Endothelial cell (in vitro differentiated cells): ENCODE data around the gene CTDNEP1. TPM values are rescaled to one million over a fixed set of nuclear protein-coding genes. Genes with fewer than 3 reads are reported as not detected.
A peak's percentile ranks its signal among the peaks of the same experiment; 100 is the strongest.

Source experiments
- DNase-seq: peaks from one replicate; pipeline ENCODE4 v3.0.0; 2021; ENCODE audit warnings: low spot score
- H3K27ac Mint-ChIP-seq: one replicate; pipeline ENCODE4 v1.8.0; 2021; ENCODE audit warnings: mixed read lengths, inconsistent platforms; ENCODE audit not compliant: unreplicated experiment
- H3K27me3 Mint-ChIP-seq: one replicate; pipeline ENCODE4 v1.8.0; 2021; ENCODE audit warnings: mild to moderate bottlenecking, moderate library complexity, mixed read lengths, inconsistent platforms; ENCODE audit not compliant: unreplicated experiment
- H3K36me3 Mint-ChIP-seq: one replicate; pipeline ENCODE4 v1.8.0; 2021; ENCODE audit warnings: mild to moderate bottlenecking, low read depth, mixed read lengths, inconsistent platforms; ENCODE audit not compliant: unreplicated experiment
- H3K4me1 Mint-ChIP-seq: one replicate; pipeline ENCODE4 v1.8.0; 2021; ENCODE audit warnings: mild to moderate bottlenecking, mixed read lengths, inconsistent platforms; ENCODE audit not compliant: unreplicated experiment
- H3K4me3 Mint-ChIP-seq: one replicate; pipeline ENCODE4 v1.8.0; 2021; ENCODE audit warnings: mild to moderate bottlenecking, mixed read lengths, inconsistent platforms; ENCODE audit not compliant: unreplicated experiment
- H3K9me3 Mint-ChIP-seq: one replicate; pipeline ENCODE4 v1.8.0; 2021; ENCODE audit warnings: mixed read lengths, inconsistent platforms; ENCODE audit not compliant: unreplicated experiment
- CTCF ChIP-seq: fragments of 200-600 bp; sonication (generic); IDR thresholded peaks from one replicate; pipeline ENCODE4 v1.5.0; 2021; ENCODE audit warnings: antibody characterized with exemption; ENCODE audit not compliant: unreplicated experiment
- microRNA-seq: library from miRNA; unstranded; fragments of <30 nt; microRNA quantifications from one replicate; pipeline ENCODE4, GENCODE V29; 2020; ENCODE audit not compliant: unreplicated experiment
- total RNA-seq: library from RNA; stranded (reverse); fragmentation: NEBNext Ultra II Directional; extraction: Animal tissue kit (Norgen Biotek cat#: 25700); gene quantifications from one replicate; pipeline ENCODE4 v1.2.1, GENCODE V29; 2021; ENCODE audit not compliant: unreplicated experiment

Gene CTDNEP1
- total RNA-seq, 1 donor from 2014 or later, result 148 TPM

GRCh38 chr17:7195971-7196370 lies 55.6 kb downstream of the CTDNEP1 start:
- DNase-seq, result no peak
- no peak for TF ChIP-seq CTCF
- Mint-ChIP-seq H3K27me3 (peaks cover 14% of the 10 kb centered on the region), H3K36me3 (peaks cover 37% of the 10 kb centered on the region), H3K4me1 (peaks cover 3% of the 10 kb centered on the region), H3K9me3 (no peaks in the 10 kb centered on the region), H3K27ac (no peak overlapping the region), H3K4me3 (peak overlapping the region; percentile 67)

Small RNA genes lying within 50 kb of the gene (microRNA-seq; reads per million reads assigned to microRNA genes)
- 1,956 reads per million, percentile 95 among the genes with 10 or more reads in this experiment for gene MIR324

Other genes with a start within 250 kb of the CTDNEP1 start
- 249 TPM for gene RNASEK, start 239.1 kb downstream of the CTDNEP1 start, total RNA-seq
- 271 TPM for gene BCL6B, start 228.7 kb downstream of the CTDNEP1 start, total RNA-seq
- 25.8 TPM for gene SLC16A13, start 215.7 kb downstream of the CTDNEP1 start, total RNA-seq
- 0.33 TPM for gene SLC16A11, start 207.6 kb downstream of the CTDNEP1 start, total RNA-seq
- 30.4 TPM for gene CLEC10A, start 171.5 kb downstream of the CTDNEP1 start, total RNA-seq
- gene ASGR2, start 136.9 kb downstream of the CTDNEP1 start, total RNA-seq, result 0.41 TPM
- gene ASGR1, start 72.4 kb downstream of the CTDNEP1 start, total RNA-seq, result 23.9 TPM
- 44.3 TPM for gene DLG4, start 31.9 kb downstream of the CTDNEP1 start, total RNA-seq
- gene ACADVL, start 31.8 kb downstream of the CTDNEP1 start, total RNA-seq, result 281 TPM
- 58.2 TPM for gene DVL2, start 17.2 kb downstream of the CTDNEP1 start, total RNA-seq
- gene PHF23, start 12.3 kb downstream of the CTDNEP1 start, total RNA-seq, result 80.9 TPM
- 418 TPM for gene GABARAP, start 9.3 kb downstream of the CTDNEP1 start, total RNA-seq
- gene ELP5, start 481 bp upstream of the CTDNEP1 start, total RNA-seq, result 36.9 TPM
- gene CLDN7, start 10.7 kb upstream of the CTDNEP1 start, total RNA-seq, result 65.7 TPM
- gene SLC2A4, start 30.0 kb upstream of the CTDNEP1 start, total RNA-seq, result 2.2 TPM
- 14.6 TPM for gene YBX2, start 42.9 kb upstream of the CTDNEP1 start, total RNA-seq
- gene EIF5A, start 55.9 kb upstream of the CTDNEP1 start, total RNA-seq, result 362 TPM
- 56.8 TPM for gene GPS2, start 63.6 kb upstream of the CTDNEP1 start, total RNA-seq
- 55.7 TPM for gene NEURL4, start 77.6 kb upstream of the CTDNEP1 start, total RNA-seq
- 5.5 TPM for gene ACAP1, start 84.8 kb upstream of the CTDNEP1 start, total RNA-seq
- gene KCTD11, start 100.4 kb upstream of the CTDNEP1 start, total RNA-seq, result 4.8 TPM
- not detected for gene TMEM95, start 103.4 kb upstream of the CTDNEP1 start, total RNA-seq
- 1.7 TPM for gene TNK1, start 129.4 kb upstream of the CTDNEP1 start, total RNA-seq
- gene PLSCR3, start 142.8 kb upstream of the CTDNEP1 start, total RNA-seq, result 74.2 TPM
- 94.7 TPM for gene TMEM256, start 152.4 kb upstream of the CTDNEP1 start, total RNA-seq
- gene NLGN2, start 156.1 kb upstream of the CTDNEP1 start, total RNA-seq, result 54.8 TPM
- 0.38 TPM for gene SPEM1, start 168.6 kb upstream of the CTDNEP1 start, total RNA-seq
- gene SPEM2, start 173.9 kb upstream of the CTDNEP1 start, total RNA-seq, result 0.15 TPM
- not detected for gene SPEM3, start 177.1 kb upstream of the CTDNEP1 start, total RNA-seq
- 6.1 TPM for gene TMEM102, start 183.7 kb upstream of the CTDNEP1 start, total RNA-seq
- gene FGF11, start 187.8 kb upstream of the CTDNEP1 start, total RNA-seq, result 19.7 TPM
- 11.8 TPM for gene CHRNB1, start 193.3 kb upstream of the CTDNEP1 start, total RNA-seq
- 21.5 TPM for gene ZBTB4, start 227.9 kb upstream of the CTDNEP1 start, total RNA-seq
- gene SLC35G6, start 229.7 kb upstream of the CTDNEP1 start, total RNA-seq, result not detected
- gene POLR2A, start 232.6 kb upstream of the CTDNEP1 start, total RNA-seq, result 198 TPM